GM18526 (cell line): ENCODE measurements around the gene RIN2.

Source experiments
- POLR2A ChIP-seq: IDR thresholded peaks from 3 replicates; pipeline ENCODE4 v1.6.1; 2011; ENCODE audit not compliant: insufficient read length; ENCODE audit errors: extremely low read depth

RIN2 gene

GRCh38 chr20:19758133-19758500, at the start of gene RIN2:
TSS of gene RIN2 (plus strand) at chr20:19758258. CDS start at chr20:19889602, 131,344 bp downstream.
- no peak for TF ChIP-seq POLR2A

DNA sequence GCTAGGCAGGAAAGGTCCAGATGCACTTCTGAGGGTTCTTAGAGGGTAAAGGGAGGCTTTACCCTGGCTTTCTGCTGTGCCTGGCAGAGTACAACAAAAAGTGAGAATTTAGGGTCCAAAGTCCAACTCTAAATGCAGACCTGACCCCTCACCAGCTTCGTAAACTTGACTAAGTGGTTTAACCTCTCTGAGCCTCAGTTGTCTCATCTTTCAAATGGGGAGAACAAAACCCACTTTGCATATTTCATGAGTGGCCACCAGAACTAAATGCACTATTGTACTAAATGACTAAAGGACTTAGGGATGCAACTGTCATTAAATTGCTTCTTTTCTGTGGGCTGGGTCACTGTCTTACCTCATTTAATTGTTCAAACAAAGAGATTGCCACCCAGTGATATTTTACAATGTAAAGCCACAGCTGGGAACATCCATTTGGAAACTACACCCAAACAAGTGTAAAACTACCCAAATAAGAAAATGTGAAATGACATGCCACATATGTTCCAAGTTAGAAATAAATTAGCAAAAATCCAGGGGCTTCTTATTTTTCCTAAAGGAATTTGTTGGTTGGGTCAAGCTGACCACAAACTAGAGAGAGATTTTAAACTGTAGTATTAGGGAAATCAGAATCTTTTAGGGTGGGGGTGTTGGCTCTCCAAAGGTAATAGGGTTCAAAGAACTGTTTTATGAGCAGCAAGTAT, 48.3 kb upstream of the RIN2 start:
- TF ChIP-seq POLR2A: no peak

- no peak for TF ChIP-seq POLR2A
Measured at GRCh38 chr20:19710336-19711120, 47.5 kb upstream of the RIN2 start.

DNA sequence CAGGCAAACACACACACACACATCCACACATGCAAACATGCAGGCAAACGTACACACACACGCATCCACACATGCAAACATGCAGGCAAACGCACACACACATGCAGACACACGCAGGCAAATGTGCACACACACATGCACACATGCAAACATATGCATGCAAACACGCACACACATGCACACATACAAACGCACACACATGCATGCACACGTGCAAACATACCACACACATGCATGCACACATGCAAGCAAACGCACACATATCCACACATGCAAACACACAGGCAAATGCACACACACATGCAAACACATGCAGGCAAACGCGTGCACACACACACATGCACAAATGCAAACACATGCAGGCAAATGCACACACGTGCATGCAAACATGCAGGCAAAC, 46.9 kb upstream of the RIN2 start:
- TF ChIP-seq POLR2A: no peak

DNA sequence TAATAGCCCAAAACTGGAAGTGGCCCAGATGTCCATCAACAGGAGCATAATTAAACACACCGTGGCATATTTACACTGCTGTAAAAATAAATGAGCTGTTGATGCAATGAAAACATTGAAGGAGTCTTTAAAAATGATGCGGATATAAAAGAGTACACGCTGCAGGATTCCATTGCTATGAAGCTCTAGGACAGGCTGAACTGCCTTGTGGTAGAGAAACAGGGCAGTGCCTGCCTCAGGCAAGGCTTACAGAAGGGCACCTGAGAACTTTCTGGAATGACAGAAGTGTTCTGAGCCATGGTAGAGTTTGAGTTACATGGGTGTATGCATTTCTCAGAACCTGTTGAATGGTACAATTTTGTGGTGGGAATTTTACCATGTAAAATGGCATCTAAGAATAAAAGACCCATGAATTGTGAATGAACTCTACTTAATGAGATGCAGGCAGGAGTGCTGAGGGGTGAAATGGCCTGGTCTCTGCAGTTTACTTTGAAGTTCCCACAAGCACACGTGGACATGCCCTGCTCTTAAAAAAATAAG, 45.3 kb upstream of the RIN2 start:
- TF ChIP-seq POLR2A: no peak

- no peak for TF ChIP-seq POLR2A
Measured at GRCh38 chr20:19713822-19714578, 44.1 kb upstream of the RIN2 start.

GRCh38 chr20:19714579-19714840, 43.5 kb upstream of the RIN2 start:
- no peak for TF ChIP-seq POLR2A

DNA sequence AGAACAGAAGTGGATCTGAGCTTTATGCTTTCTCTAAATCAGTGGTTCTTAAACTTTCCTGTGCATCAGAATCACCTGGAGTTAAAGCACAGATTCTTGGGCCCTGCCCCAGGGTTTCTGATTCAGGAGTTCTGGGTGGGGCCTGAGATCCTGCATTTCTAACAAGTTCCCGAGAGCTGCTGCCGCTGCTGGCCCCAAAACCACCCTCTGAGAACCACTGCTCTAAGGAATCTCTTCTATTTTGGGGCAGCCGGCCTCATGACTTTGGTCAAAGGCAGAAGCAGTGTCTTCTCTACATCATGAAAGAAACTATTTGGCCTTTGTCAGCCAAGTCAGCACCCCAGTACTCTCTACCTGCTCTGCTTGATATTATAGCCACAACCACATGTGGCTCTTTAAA, 42.1 kb upstream of the RIN2 start:
- TF ChIP-seq POLR2A: no peak

DNA sequence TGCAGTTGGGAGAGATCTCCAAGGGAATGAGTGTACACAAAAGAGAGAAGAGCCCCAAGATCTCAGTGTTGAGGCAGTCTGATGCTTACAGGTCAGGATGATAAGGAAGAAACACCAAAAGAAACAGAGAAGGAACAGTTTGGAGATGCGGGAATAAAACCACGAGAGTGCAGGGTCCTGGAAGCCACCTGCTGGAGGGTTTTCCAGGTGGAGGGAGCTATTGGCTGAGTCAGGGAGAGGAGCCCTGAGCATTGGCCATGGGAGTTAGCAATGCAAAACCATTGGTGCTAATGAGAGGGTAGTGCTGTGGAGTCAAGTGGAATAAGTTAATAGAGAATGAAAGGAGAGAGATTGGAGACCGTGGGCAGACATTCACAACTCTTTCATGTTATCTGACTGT, 39.2 kb upstream of the RIN2 start:
- TF ChIP-seq POLR2A: no peak

GRCh38 chr20:19720991-19721390, 37.1 kb upstream of the RIN2 start:
- no peak for TF ChIP-seq POLR2A

- no peak for TF ChIP-seq POLR2A
Measured at GRCh38 chr20:19723051-19723450, 35.0 kb upstream of the RIN2 start.

GRCh38 chr20:19723813-19724430, 34.1 kb upstream of the RIN2 start:
- no peak for TF ChIP-seq POLR2A

- no peak for TF ChIP-seq POLR2A
Measured at GRCh38 chr20:19725373-19725772, 32.7 kb upstream of the RIN2 start.

DNA sequence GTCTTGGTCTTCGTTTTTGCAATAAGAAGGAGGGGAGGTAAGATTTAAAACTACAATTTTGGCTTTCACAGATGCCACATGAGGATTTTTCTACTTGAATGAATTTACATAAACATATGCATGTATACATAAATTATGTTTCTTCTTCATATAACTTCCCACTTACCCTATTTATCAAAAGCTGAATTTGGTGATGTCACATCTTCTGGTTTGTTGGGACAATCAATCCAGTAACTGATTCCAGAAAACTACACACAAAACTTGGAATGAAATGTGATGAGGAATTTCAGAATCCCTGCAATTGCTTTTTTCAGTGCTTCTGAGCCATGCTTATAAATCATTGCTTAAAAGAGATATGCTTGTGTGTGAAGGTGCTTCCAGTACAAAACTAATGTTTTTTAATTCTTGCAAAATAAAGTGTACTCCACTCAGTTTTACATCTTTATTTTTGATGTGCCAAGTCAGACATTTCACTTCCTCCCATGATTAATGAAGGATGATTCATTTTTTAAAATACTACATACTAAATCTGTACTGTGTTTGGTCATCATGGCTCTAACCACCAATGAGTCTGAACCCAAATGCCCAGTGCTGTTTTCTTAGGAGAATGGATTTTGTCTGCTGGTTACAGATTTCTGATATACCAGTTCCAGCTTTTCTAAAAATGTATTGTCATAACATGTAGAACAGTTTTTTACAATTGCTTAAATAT, 32.1 kb upstream of the RIN2 start:
- TF ChIP-seq POLR2A: no peak
